SH-SY5Y (cell line): Measurements from ENCODE around the gene CRISP2.

Experiments
- GATA2 ChIP-seq: IDR thresholded peaks from 2 replicates; pipeline ENCODE4 v1.6.1; 2011; ENCODE audit warnings: mild to moderate bottlenecking, low read depth, low read length
- GATA3 ChIP-seq: IDR thresholded peaks from 2 replicates; pipeline ENCODE4 v1.6.1; 2011; ENCODE audit warnings: low read depth, mild to moderate bottlenecking, low read length, moderate library complexity

- TF ChIP-seq GATA2 (no peak), GATA3 (no peak)
Observed at GRCh38 chr6:49744259-49744658, 30.9 kb upstream of the CRISP2 start, which contains the start of gene CRISP3.
